Gastrocnemius medialis (tissue), 4 donors: ENCODE measurements around the gene NHLRC1. TPM values are rescaled to one million over a fixed set of nuclear protein-coding genes. Genes with fewer than 3 reads are reported as not detected.
A peak's percentile ranks its signal among the peaks of the same experiment; 100 is the strongest.

Experiments used
- ATAC-seq, 2 donors: fragments of 150-250 bp; one replicate each; pipeline ENCODE4 v1.9.1; 2016
- DNase-seq, 2 donors: peaks; one replicate each; pipeline ENCODE4 v3.0.0-alpha.2; 2019
- H3K27ac ChIP-seq, 4 donors: fragments of 200-600 bp; sonication (generic); 1 replicate in 1 of 4; 2 replicates in 3 of 4; pipeline ENCODE4 v1.5.1; 2016 to 2018; ENCODE audit warnings: mild to moderate bottlenecking in 2 of 4, moderate library complexity in 1 of 4
- H3K27me3 ChIP-seq, 3 donors: fragments of 200-600 bp; sonication (generic) in 2 of 3; 1 replicate in 1 of 3; 2 replicates in 2 of 3; pipeline versions ENCODE4 v1.5.1 to v1.6.0; 2016 to 2019; ENCODE audit warnings: mild to moderate bottlenecking in 1 of 3, moderate library complexity in 1 of 3
- H3K36me3 ChIP-seq, 2 donors: fragments of 200-600 bp; sonication (generic) in 1 of 2; one replicate each; pipeline ENCODE4 v1.5.1; 2017 to 2018
- H3K4me1 ChIP-seq, 2 donors: fragments of 200-600 bp; sonication (generic) in 1 of 2; one replicate each; pipeline ENCODE4 v1.5.1; 2016 to 2017; ENCODE audit warnings: mild to moderate bottlenecking in 2 of 2
- H3K4me3 ChIP-seq, 4 donors: fragments of 200-600 bp; sonication (generic) in 3 of 4; 1 replicate in 1 of 4; 2 replicates in 3 of 4; pipeline ENCODE4 v1.5.1; 2016 to 2019; ENCODE audit warnings: mild to moderate bottlenecking in 2 of 4
- H3K9me3 ChIP-seq, 3 donors: fragments of 200-600 bp; sonication (generic) in 2 of 3; 1 replicate in 1 of 3; 2 replicates in 2 of 3; pipeline ENCODE4 v1.5.1; 2016 to 2019
- POLR2A ChIP-seq, 2 donors: fragments of 450-650 bp; IDR thresholded peaks; one replicate each; pipeline ENCODE4 v1.6.1; 2017; ENCODE audit warnings: antibody characterized with exemption in 2 of 2, mild to moderate bottlenecking in 2 of 2, moderate library complexity in 2 of 2
- in situ Hi-C, 4 donors: fragments of 200-750 bp; cut with MboI; loops; one replicate each; pipeline versions ENCODE4 v1.15.0 to v1.8.0; 2017; ENCODE audit warnings: low sequenced_read_pairs in 4 of 4
- intact Hi-C: fragments of 100-400 bp; cut with DNase I; formaldehyde crosslinking; loops from one replicate; pipeline ENCODE4 v1.15.1; 2023; ENCODE audit warnings: low total_unique reads
- total RNA-seq, 4 donors: library from RNA; depleted of rRNA; stranded (reverse); fragments of >200 nt; gene quantifications; one replicate each; pipeline versions ENCODE4 v1.1.0 to v1.2.3, GENCODE V29; 2016
- TF ChIP-seq, protein P1 (sequence below), 5 experiments: fragments of 450-650 bp in 3 of 5; fragments of 200-600 bp in 2 of 5; sonication (generic) in 2 of 5; IDR thresholded peaks in 4 of 5; conservative IDR thresholded peaks in 1 of 5; 1 replicate in 4 of 5; 2 replicates in 1 of 5; pipeline ENCODE4 v1.5.1; 2016 to 2019; ENCODE audit warnings: antibody characterized with exemption in 5 of 5, mild to moderate bottlenecking in 3 of 5, moderate library complexity in 3 of 5

Gene NHLRC1
- total RNA-seq, 4 donors from 2014 or later, result 0.56 to 1.9 (median 1.4) TPM

DNA sequence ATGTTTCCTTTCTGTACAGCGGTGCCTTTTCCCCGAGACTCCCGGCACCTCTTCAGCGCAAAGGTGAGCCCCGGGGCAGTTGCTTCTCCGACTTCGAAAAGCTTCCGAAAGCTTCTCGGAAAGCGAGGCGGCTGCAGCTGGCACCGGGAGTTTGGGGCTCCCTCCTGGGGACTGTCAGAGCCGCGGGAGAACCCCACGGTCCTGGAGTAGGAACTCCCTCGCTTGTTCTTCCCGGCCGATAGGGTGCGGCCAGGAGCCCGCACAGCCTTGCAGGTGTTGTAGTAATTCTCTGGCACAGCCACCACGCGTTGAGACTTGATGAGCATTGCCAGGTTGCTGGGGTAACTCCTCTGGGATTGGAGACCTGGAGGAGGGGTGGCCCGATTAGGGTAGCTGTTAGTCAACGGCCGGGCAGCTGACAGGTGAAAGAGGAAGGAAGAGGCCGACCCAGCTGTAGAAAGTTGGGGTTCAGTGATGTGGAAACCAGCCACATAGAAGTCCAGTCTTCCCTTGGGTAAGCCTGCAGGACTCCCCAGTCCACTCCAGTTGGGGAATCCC, 33.5 kb upstream of the NHLRC1 start:
- in situ Hi-C loops (no loop called here), intact Hi-C loops (loop anchor here (1.0 to 10.0 kb wide), 3 partner anchors 109 to 449 kb away; partner anchors contain the start of genes DEK and KIF13A)
- Histone ChIP-seq H3K9me3 (no peaks in the 10 kb centered on the region), H3K4me1 (peaks cover 14 to 21% of the 10 kb centered on the region in 2 donors), H3K27me3 (no peaks in the 10 kb centered on the region), H3K4me3 (peak overlapping the region; percentile 66 to 95 (median 86)), H3K36me3 (peaks cover 0 to 10% of the 10 kb centered on the region in 2 donors), H3K27ac (peak overlapping the region; percentile 82 to 91 (median 86))
- ATAC-seq, result peak; percentile 33 to 54
- peak; percentile 29 to 77 for DNase-seq
- TF ChIP-seq, protein P1, sequence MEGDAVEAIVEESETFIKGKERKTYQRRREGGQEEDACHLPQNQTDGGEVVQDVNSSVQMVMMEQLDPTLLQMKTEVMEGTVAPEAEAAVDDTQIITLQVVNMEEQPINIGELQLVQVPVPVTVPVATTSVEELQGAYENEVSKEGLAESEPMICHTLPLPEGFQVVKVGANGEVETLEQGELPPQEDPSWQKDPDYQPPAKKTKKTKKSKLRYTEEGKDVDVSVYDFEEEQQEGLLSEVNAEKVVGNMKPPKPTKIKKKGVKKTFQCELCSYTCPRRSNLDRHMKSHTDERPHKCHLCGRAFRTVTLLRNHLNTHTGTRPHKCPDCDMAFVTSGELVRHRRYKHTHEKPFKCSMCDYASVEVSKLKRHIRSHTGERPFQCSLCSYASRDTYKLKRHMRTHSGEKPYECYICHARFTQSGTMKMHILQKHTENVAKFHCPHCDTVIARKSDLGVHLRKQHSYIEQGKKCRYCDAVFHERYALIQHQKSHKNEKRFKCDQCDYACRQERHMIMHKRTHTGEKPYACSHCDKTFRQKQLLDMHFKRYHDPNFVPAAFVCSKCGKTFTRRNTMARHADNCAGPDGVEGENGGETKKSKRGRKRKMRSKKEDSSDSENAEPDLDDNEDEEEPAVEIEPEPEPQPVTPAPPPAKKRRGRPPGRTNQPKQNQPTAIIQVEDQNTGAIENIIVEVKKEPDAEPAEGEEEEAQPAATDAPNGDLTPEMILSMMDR (IDR thresholded peaks at IDR 0.05 in 4 of 5, conservative IDR thresholded peaks at IDR 0.05 in 1 of 5), result peak in 2 of 5 experiments; percentile 14 to 45
- TF ChIP-seq POLR2A (IDR thresholded peaks at IDR 0.05), result no peak

DNA sequence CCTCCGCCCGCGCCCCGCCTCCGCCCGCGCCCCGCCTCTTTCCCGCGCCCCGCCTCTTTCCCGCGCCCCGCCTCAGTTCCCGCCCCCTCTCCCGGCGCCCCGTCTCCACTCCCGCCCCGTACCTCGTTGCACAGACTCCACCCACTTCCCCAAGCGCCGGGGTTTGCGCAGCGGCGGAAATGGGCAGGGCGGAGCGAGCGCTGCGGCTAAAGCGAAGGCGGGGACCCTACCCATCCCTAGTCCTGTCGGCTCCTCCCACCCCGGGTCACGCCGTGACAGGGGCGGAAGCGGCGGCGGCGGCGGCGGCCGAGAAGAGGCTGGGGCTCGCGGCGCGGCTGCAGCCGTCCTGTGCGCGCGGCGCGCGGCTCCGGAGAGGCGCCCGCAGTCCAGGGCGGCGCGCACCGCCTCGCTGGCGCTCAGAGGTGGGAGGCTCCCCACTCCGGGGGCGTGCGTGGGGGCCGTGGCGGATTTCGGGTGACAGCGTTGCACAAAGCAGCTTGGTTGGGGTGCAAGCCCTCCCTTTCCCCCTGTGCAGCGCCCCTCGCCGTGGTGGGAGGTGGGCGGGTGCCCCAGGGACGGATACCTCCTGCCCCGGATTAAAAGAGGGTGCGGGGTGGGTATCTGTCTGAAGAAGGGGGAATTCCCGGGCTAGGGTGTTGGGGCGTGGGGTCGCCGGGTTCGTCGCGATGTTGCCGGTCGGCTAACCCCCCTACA, 32.8 kb upstream of the NHLRC1 start, which contains the start of gene KDM1B:
KDM1B (plus strand) TSS at position 273 of the 714 bp plus-strand sequence. CDS start 4,474 bp downstream, outside the sequence.
- TF ChIP-seq, protein P1 (IDR thresholded peaks at IDR 0.05 in 4 of 5, conservative IDR thresholded peaks at IDR 0.05 in 1 of 5), result no peak
- peak; percentile 91 to 94 for TF ChIP-seq POLR2A (IDR thresholded peaks at IDR 0.05)
- in situ Hi-C loops, result no loop called here
- H3K4me1 ChIP-seq, result peaks cover 14 to 19% of the 10 kb centered on the region in 2 donors
- H3K36me3 ChIP-seq, result peaks cover 0 to 7% of the 10 kb centered on the region in 2 donors
- intact Hi-C loops, result loop anchor here (1.0 to 10.0 kb wide), 3 partner anchors 109 to 448 kb away; partner anchors contain the start of genes DEK and KIF13A
- peak; percentile 98 to 99 for DNase-seq
- peak within 1 kb of the TSS; percentile 84 to 95 (median 86) for H3K4me3 ChIP-seq
- H3K27ac ChIP-seq, result peak within 1 kb of the TSS; percentile 82 to 94 (median 92)
- H3K27me3 ChIP-seq, result no peaks in the 10 kb centered on the region
- no peaks in the 10 kb centered on the region for H3K9me3 ChIP-seq
- ATAC-seq, result peak; percentile 87 to 93

DNA sequence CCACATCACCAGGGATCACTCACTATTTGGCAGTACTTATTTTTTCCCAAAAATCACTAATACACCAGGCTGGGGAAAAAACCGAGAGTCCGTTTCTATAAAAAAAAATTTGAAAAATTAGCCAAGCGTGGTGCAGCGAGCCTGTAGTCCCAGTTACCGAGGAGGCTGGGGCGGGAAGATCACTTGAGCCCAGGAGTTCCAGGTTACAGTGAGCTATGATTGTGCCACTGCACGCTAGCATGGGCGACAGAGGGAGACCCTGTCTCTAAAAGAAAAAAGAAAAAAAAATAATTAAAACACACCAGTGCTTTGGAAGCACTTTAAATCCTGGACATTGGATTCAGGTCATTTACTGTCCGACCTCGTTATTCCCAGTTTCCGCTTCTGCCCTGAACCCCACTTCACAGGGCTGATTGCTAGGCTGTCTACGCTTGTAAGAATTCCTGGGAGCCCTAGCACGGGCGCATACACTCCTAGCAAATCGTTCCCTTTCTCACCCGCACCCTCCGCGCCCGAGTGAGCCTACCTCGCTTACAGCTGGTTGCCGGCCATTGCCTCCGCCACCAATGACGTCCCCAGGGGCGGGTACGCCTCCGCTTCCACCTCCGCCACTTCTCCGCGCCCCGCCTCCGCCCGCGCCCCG, 32.2 kb upstream of the NHLRC1 start, which contains the start of gene TPMT:
TPMT (minus strand) TSS at position 571 of the 643 bp plus-strand sequence. CDS start 5,950 bp downstream, outside the sequence.
- ATAC-seq (peak; percentile 81 to 84), DNase-seq (peak in 1 of 2 donors; percentile 24)
- H3K36me3 ChIP-seq, result peaks cover 0 to under 1% of the 10 kb centered on the region in 2 donors
- peak within 1 kb of the TSS; percentile 84 to 95 (median 86) for H3K4me3 ChIP-seq
- peaks cover 14 to 19% of the 10 kb centered on the region in 2 donors for H3K4me1 ChIP-seq
- H3K27me3 ChIP-seq, result no peaks in the 10 kb centered on the region
- in situ Hi-C loops, result no loop called here
- peak within 1 kb of the TSS; percentile 82 to 94 (median 92) for H3K27ac ChIP-seq
- intact Hi-C loops, result loop anchor here (1.0 to 10.0 kb wide), 4 partner anchors 110 to 1872 kb away; partner anchors contain the start of genes DEK and KIF13A
- no peaks in the 10 kb centered on the region for H3K9me3 ChIP-seq
- no peak for TF ChIP-seq POLR2A (IDR thresholded peaks at IDR 0.05)
- TF ChIP-seq, protein P1 (IDR thresholded peaks at IDR 0.05 in 4 of 5, conservative IDR thresholded peaks at IDR 0.05 in 1 of 5), result no peak

DNA sequence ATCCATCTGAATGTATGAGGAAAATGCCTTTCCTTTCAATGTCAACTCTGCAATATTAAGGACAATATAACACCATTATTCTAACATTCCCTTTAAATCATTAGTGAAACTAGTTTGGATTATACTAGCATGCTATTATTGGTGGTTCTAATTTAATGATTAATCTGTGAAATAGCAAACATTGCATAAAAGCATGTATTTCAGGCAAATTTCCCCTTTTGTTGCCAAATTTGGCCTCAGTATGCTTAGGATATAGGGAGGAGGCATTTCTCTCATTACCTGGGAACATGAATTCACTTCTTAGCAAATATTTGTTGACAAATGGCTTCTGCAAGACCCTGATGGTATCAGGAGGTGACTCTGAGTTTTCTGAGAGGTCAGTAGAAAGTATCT, 30.8 kb upstream of the NHLRC1 start:
- Histone ChIP-seq H3K36me3 (peaks cover 0 to 5% of the 10 kb centered on the region in 2 donors), H3K9me3 (no peaks in the 10 kb centered on the region), H3K4me1 (peaks cover 14 to 19% of the 10 kb centered on the region in 2 donors), H3K27me3 (no peaks in the 10 kb centered on the region), H3K27ac (no peak overlapping the region), H3K4me3 (no peak overlapping the region)
- in situ Hi-C loops (no loop called here), intact Hi-C loops (loop anchor here (5.0 to 10.0 kb wide), 2 partner anchors 169 to 1871 kb away; partner anchors contain the start of gene KIF13A)
- DNase-seq (no peak), ATAC-seq (no peak)
- TF ChIP-seq, protein P1 (IDR thresholded peaks at IDR 0.05 in 4 of 5, conservative IDR thresholded peaks at IDR 0.05 in 1 of 5), result no peak
- no peak for TF ChIP-seq POLR2A (IDR thresholded peaks at IDR 0.05)
